ENCODE measurements around the gene TNFRSF4.

TNFRSF4 gene

GRCh38 chr1:1175221-1176062 is 38.5 kb downstream of the TNFRSF4 start:
- Histone ChIP-seq H3K4me3 (ENCODE audit: low read length) (no peak overlapping the region), H3K36me3 (ENCODE audit: insufficient read depth, low read length) (no peaks in the 10 kb centered on the region), H3K4me1 (ENCODE audit: insufficient read depth, low read length) (peaks cover 7% of the 10 kb centered on the region; the same call in 1 of the 2 replicates), H3K9me3 (ENCODE audit: insufficient read depth, low read depth, low read length) (no peaks in the 10 kb centered on the region), H3K27ac (ENCODE audit: low read depth, low read length) (no peak overlapping the region), H3K27me3 (ENCODE audit: insufficient read depth, low read length) (0 out of 2 replicates have a peak, but pooled peaks cover 4% of the 10 kb centered on the region), H3K9ac (ENCODE audit: low read depth, low read length) (no peak overlapping the region)
- 92% methylated on average over 29 of the region's 29 CpGs for WGBS

GRCh38 chr1:1173793-1174415 is 40.0 kb downstream of the TNFRSF4 start, which contains the start of gene TTLL10:
TTLL10 (plus strand) TSS chr1:1173880; CDS start chr1:1179216, 5,336 bp downstream.
- Histone ChIP-seq H3K27me3 (ENCODE audit: insufficient read depth, low read length) (0 out of 2 replicates have a peak, but pooled peaks cover 4% of the 10 kb centered on the region), H3K4me3 (ENCODE audit: low read length) (peak within 1 kb of the TSS; percentile 33; the same call in 1 of the 2 replicates), H3K36me3 (ENCODE audit: insufficient read depth, low read length) (no peaks in the 10 kb centered on the region), H3K9ac (ENCODE audit: low read depth, low read length) (no peak within 1 kb of the TSS), H3K27ac (ENCODE audit: low read depth, low read length) (no peak within 1 kb of the TSS), H3K4me1 (ENCODE audit: insufficient read depth, low read length) (peaks cover 7% of the 10 kb centered on the region; the same call in 1 of the 2 replicates), H3K9me3 (ENCODE audit: insufficient read depth, low read depth, low read length) (no peaks in the 10 kb centered on the region)
- 32% methylated on average over 35 of the region's 35 CpGs for WGBS

- Histone ChIP-seq H3K4me1 (ENCODE audit: insufficient read depth, low read length) (peaks cover 7% of the 10 kb centered on the region; the same call in 1 of the 2 replicates), H3K27me3 (ENCODE audit: insufficient read depth, low read length) (0 out of 2 replicates have a peak, but pooled peaks cover 4% of the 10 kb centered on the region), H3K27ac (ENCODE audit: low read depth, low read length) (no peak overlapping the region), H3K9ac (ENCODE audit: low read depth, low read length) (no peak overlapping the region), H3K36me3 (ENCODE audit: insufficient read depth, low read length) (no peaks in the 10 kb centered on the region), H3K4me3 (ENCODE audit: low read length) (peak overlapping the region; percentile 33; the same call in 1 of the 2 replicates), H3K9me3 (ENCODE audit: insufficient read depth, low read depth, low read length) (no peaks in the 10 kb centered on the region)
- WGBS, result 74% methylated on average over 32 of the region's 32 CpGs
These were observed 40.7 kb downstream of the TNFRSF4 start for GRCh38 chr1:1173061-1173792.

GRCh38 chr1:1171546-1172340 is 42.2 kb downstream of the TNFRSF4 start:
- Histone ChIP-seq H3K27me3 (ENCODE audit: insufficient read depth, low read length) (0 out of 2 replicates have a peak, but pooled peaks cover 4% of the 10 kb centered on the region), H3K4me3 (ENCODE audit: low read length) (no peak overlapping the region), H3K9ac (ENCODE audit: low read depth, low read length) (no peak overlapping the region), H3K9me3 (ENCODE audit: insufficient read depth, low read depth, low read length) (no peaks in the 10 kb centered on the region), H3K4me1 (ENCODE audit: insufficient read depth, low read length) (peaks cover 5% of the 10 kb centered on the region; the same call in 1 of the 2 replicates), H3K27ac (ENCODE audit: low read depth, low read length) (no peak overlapping the region), H3K36me3 (ENCODE audit: insufficient read depth, low read length) (no peaks in the 10 kb centered on the region)
- 94% methylated on average over 33 of the region's 33 CpGs for WGBS

GRCh38 chr1:1171161-1171545 is 42.8 kb downstream of the TNFRSF4 start:
- Histone ChIP-seq H3K4me3 (ENCODE audit: low read length) (no peak overlapping the region), H3K36me3 (ENCODE audit: insufficient read depth, low read length) (no peaks in the 10 kb centered on the region), H3K9ac (ENCODE audit: low read depth, low read length) (no peak overlapping the region), H3K9me3 (ENCODE audit: insufficient read depth, low read depth, low read length) (no peaks in the 10 kb centered on the region), H3K27me3 (ENCODE audit: insufficient read depth, low read length) (0 out of 2 replicates have a peak, but pooled peaks cover 4% of the 10 kb centered on the region), H3K4me1 (ENCODE audit: insufficient read depth, low read length) (0 out of 2 replicates have a peak, but pooled peaks cover 4% of the 10 kb centered on the region), H3K27ac (ENCODE audit: low read depth, low read length) (no peak overlapping the region)
- 89% methylated on average over 12 of the region's 12 CpGs for WGBS

- H3K27me3 ChIP-seq (ENCODE audit: insufficient read depth, low read length), result 0 out of 2 replicates have a peak, but pooled peaks cover 4% of the 10 kb centered on the region
These were observed 43.5 kb downstream of the TNFRSF4 start for GRCh38 chr1:1170215-1171091.

GRCh38 chr1:1169429-1170214 is 44.3 kb downstream of the TNFRSF4 start:
- no peaks in the 10 kb centered on the region for H3K9me3 ChIP-seq (ENCODE audit: insufficient read depth, low read depth, low read length)
- 85% methylated on average over 32 of the region's 32 CpGs for WGBS
- H3K4me3 ChIP-seq (ENCODE audit: low read length), result no peak overlapping the region
- no peak overlapping the region for H3K9ac ChIP-seq (ENCODE audit: low read depth, low read length)
- no peak overlapping the region for H3K27ac ChIP-seq (ENCODE audit: low read depth, low read length)
- H3K4me1 ChIP-seq (ENCODE audit: insufficient read depth, low read length), result 0 out of 2 replicates have a peak, but pooled peaks cover 4% of the 10 kb centered on the region
- no peaks in the 10 kb centered on the region for H3K36me3 ChIP-seq (ENCODE audit: insufficient read depth, low read length)
- H3K27me3 ChIP-seq (ENCODE audit: insufficient read depth, low read length), result 0 out of 2 replicates have a peak, but pooled peaks cover 4% of the 10 kb centered on the region

More at GRCh38 chr1:1170215-1171091, 43.5 kb downstream of the TNFRSF4 start:
- Histone ChIP-seq H3K27ac (ENCODE audit: low read depth, low read length) (no peak overlapping the region), H3K9me3 (ENCODE audit: insufficient read depth, low read depth, low read length) (no peaks in the 10 kb centered on the region), H3K36me3 (ENCODE audit: insufficient read depth, low read length) (no peaks in the 10 kb centered on the region), H3K4me3 (ENCODE audit: low read length) (no peak overlapping the region), H3K4me1 (ENCODE audit: insufficient read depth, low read length) (0 out of 2 replicates have a peak, but pooled peaks cover 4% of the 10 kb centered on the region), H3K9ac (ENCODE audit: low read depth, low read length) (no peak overlapping the region)
- WGBS, result 75% methylated on average over 25 of the region's 26 CpGs

GRCh38 chr1:1168451-1169411 is 45.2 kb downstream of the TNFRSF4 start:
- Histone ChIP-seq H3K4me1 (ENCODE audit: insufficient read depth, low read length) (peaks cover 12% of the 10 kb centered on the region; the same call in 1 of the 2 replicates), H3K9ac (ENCODE audit: low read depth, low read length) (no peak overlapping the region)
- 90% methylated on average over 37 of the region's 37 CpGs for WGBS

More at GRCh38 chr1:1168451-1169411, 45.2 kb downstream of the TNFRSF4 start:
- Histone ChIP-seq H3K9me3 (ENCODE audit: insufficient read depth, low read depth, low read length) (no peaks in the 10 kb centered on the region), H3K27me3 (ENCODE audit: insufficient read depth, low read length) (no peaks in the 10 kb centered on the region), H3K4me3 (ENCODE audit: low read length) (no peak overlapping the region), H3K27ac (ENCODE audit: low read depth, low read length) (no peak overlapping the region), H3K36me3 (ENCODE audit: insufficient read depth, low read length) (no peaks in the 10 kb centered on the region)
